RWPE1 (cell line): ENCODE measurements around the gene EYA2.

ENCODE experiments used
- CTCF ChIA-PET: fragments of 350-600 bp; sonication (Branson Sonifier 250); formaldehyde crosslinking; extraction: SDS; loops from one replicate; lab custom pipeline; 2021; lab: Yijun Ruan, JAX
- POLR2A ChIA-PET: fragments of 400-600 bp; formaldehyde crosslinking; extraction: SDS; loops from one replicate; lab custom pipeline; 2020; ENCODE audit warnings: antibody characterized with exemption; ENCODE audit not compliant: low non-redundant PET; lab: Yijun Ruan, JAX
- DNase-seq: peaks from one replicate; pipeline ENCODE4 v3.0.0; 2012; ENCODE audit warnings: low spot score
- H3K27ac ChIP-seq: fragments of 450-650 bp; 2 replicates; pipeline ENCODE4 v1.5.1; 2017
- TF ChIP-seq, protein P1 (sequence below): fragments of 450-650 bp; conservative IDR thresholded peaks from 2 replicates; pipeline ENCODE4 v1.5.1; 2017; ENCODE audit warnings: low read depth, mild to moderate bottlenecking

The EYA2 gene

GRCh38 chr20:47113362-47114109 is 218.9 kb downstream of the EYA2 start:
- CTCF ChIA-PET, result interaction anchor here (1.3 kb wide), 1 partner anchor 68 kb away, joined by 3 read pairs; no protein-coding TSS in a partner anchor
- TF ChIP-seq, protein P1, sequence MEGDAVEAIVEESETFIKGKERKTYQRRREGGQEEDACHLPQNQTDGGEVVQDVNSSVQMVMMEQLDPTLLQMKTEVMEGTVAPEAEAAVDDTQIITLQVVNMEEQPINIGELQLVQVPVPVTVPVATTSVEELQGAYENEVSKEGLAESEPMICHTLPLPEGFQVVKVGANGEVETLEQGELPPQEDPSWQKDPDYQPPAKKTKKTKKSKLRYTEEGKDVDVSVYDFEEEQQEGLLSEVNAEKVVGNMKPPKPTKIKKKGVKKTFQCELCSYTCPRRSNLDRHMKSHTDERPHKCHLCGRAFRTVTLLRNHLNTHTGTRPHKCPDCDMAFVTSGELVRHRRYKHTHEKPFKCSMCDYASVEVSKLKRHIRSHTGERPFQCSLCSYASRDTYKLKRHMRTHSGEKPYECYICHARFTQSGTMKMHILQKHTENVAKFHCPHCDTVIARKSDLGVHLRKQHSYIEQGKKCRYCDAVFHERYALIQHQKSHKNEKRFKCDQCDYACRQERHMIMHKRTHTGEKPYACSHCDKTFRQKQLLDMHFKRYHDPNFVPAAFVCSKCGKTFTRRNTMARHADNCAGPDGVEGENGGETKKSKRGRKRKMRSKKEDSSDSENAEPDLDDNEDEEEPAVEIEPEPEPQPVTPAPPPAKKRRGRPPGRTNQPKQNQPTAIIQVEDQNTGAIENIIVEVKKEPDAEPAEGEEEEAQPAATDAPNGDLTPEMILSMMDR, result no peak

GRCh38 chr20:47115694-47116093 is 221.1 kb downstream of the EYA2 start:
- DNase-seq, result no peak
- POLR2A ChIA-PET, result no interaction called here
- TF ChIP-seq, protein P1, result no peak
- no peak overlapping the region for H3K27ac ChIP-seq
- CTCF ChIA-PET, result interaction anchor here (0.7 kb wide), 1 partner anchor 479 kb away, joined by 3 read pairs; no protein-coding TSS in a partner anchor

More at GRCh38 chr20:47113362-47114109, 218.9 kb downstream of the EYA2 start:
- POLR2A ChIA-PET, result no interaction called here
- H3K27ac ChIP-seq, result no peak overlapping the region
- DNase-seq, result no peak

DNA sequence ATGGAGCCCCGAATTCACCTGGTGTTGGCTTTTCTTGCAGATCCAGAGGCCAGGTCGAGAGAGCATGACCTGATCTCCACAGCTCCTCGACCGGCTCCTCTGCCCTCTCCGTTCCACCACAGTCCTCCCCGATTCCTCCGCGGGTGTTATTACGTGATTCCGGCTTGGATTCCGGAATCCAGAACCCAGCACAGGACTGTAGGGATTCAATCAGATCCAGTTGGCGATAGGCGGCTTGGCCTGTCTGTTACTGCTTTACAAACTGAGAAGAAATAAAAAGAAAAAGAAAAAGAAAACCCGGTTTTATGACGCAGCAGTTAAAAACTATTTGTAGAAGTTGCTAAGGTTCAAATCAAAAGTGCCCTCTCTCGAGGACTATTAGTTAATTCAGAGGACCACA is 222.7 kb downstream of the EYA2 start:
- TF ChIP-seq, protein P1, result no peak
- no peak overlapping the region for H3K27ac ChIP-seq
- DNase-seq, result no peak
- ChIA-PET POLR2A (no interaction called here), CTCF (interaction anchor here (0.6 to 0.7 kb wide), 2 partner anchors 385 to 955 kb away, joined by 3 read pairs; no protein-coding TSS in a partner anchor)

- DNase-seq, result no peak
- H3K27ac ChIP-seq, result no peak overlapping the region
- ChIA-PET CTCF (interaction anchor here (0.6 kb wide), 1 partner anchor 384 kb away, joined by 3 read pairs; no protein-coding TSS in a partner anchor), POLR2A (no interaction called here)
- TF ChIP-seq, protein P1, result no peak
Measured at GRCh38 chr20:47117773-47118172, 223.1 kb downstream of the EYA2 start.

GRCh38 chr20:47118206-47118605 is 223.6 kb downstream of the EYA2 start:
- CTCF ChIA-PET, result interaction anchor here (0.6 kb wide), 1 partner anchor 384 kb away, joined by 3 read pairs; no protein-coding TSS in a partner anchor
- no peak for DNase-seq
- H3K27ac ChIP-seq, result no peak overlapping the region
- TF ChIP-seq, protein P1, result no peak
- POLR2A ChIA-PET, result no interaction called here

GRCh38 chr20:47118641-47119040 is 224.0 kb downstream of the EYA2 start:
- ChIA-PET CTCF (no interaction called here), POLR2A (no interaction called here)
- TF ChIP-seq, protein P1, result no peak
- H3K27ac ChIP-seq, result no peak overlapping the region
- DNase-seq, result no peak
